Midbrain (tissue), 1 donor: ENCODE measurements around the gene PHF21B.
A peak's percentile ranks its signal among the peaks of the same experiment; 100 is the strongest.
"Not testable (repeated sequence)": the region's sequence is repeated elsewhere in the genome, so short reads cannot be mapped to it uniquely, and the experiment has no call there.

ENCODE experiments used
- DNase-seq: peaks from one replicate; lab custom pipeline; 2025; lab: John Stamatoyannopoulos, UW

The PHF21B gene

DNA sequence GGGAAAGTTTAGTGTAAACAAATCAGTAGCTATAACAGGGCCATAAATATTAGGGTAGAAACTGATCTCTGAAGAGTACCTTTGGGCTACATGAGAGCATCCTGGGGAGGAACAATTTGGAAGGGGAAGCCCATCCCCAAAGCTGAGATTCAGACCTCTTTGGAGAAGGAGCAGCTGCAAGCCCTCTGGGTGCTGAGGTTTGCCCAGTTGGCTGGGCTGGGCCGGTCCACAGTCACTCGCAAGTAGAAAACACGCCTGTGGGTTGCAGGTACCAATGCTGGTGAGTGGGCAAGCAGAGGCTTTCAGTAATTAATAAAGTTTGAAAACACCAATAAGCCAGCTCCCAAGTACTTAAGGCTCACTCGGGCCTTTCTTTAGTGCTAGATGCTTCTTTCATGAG is 132.9 kb downstream of the PHF21B start:
- no peak for DNase-seq

DNA sequence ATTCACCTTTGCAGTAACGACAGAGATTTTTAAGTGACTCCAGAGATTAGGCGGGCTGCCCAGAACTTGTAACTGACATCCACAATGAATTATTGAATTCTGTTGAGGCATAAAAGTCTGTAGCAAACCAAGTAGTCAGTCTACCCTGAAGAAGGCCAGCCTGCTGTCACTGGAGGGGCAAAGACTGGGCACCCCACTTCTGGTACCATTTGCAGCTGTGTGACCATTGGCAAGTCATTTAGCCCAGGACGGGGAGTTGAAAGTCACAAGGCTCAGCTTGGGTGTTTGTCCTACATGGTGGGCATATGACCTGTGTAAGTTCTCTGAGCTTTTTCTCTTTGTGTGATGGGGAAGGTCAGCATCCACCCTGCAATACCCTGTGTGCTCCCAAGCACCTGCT is 138.0 kb downstream of the PHF21B start:
- no peak for DNase-seq

DNA sequence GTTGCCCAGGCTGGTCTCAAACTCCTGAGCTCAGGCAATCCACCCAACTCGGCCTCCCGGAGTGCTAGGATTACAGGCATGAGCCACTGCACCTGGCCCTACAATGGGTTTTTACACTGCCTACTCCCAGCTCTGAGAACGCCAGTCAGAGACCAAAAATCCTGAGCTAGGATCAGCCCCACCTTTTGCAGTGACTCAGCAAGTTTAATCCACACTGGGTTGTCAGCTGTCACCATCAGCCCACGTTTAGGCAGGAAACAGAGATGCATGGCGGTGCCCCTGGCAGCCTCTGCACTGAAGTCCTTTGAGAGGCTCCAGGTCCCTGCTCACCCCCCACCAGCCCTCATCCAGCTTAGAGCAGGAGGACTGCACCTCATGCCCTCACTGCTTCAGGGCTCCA is 139.8 kb downstream of the PHF21B start:
- DNase-seq = no peak

DNA sequence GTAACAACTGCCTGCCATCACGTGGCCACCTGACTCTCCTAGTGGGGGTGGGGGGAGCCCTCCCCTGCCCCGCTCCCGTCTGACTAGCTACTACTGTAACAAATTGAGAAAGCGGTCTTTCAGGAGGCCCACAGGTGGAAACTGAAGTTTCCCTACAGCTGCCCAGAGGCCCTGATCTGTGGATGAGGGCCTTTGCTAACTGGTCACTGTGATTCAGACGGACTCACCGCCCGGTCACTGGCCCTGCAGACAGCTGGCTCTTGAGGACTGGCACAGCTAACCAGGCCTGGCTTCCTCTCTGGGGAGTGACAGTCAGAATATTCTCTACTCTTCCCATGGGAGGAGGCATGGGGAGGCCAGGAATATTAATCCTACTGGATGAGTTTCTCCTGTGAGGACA is 140.6 kb downstream of the PHF21B start:
- no peak for DNase-seq

DNA sequence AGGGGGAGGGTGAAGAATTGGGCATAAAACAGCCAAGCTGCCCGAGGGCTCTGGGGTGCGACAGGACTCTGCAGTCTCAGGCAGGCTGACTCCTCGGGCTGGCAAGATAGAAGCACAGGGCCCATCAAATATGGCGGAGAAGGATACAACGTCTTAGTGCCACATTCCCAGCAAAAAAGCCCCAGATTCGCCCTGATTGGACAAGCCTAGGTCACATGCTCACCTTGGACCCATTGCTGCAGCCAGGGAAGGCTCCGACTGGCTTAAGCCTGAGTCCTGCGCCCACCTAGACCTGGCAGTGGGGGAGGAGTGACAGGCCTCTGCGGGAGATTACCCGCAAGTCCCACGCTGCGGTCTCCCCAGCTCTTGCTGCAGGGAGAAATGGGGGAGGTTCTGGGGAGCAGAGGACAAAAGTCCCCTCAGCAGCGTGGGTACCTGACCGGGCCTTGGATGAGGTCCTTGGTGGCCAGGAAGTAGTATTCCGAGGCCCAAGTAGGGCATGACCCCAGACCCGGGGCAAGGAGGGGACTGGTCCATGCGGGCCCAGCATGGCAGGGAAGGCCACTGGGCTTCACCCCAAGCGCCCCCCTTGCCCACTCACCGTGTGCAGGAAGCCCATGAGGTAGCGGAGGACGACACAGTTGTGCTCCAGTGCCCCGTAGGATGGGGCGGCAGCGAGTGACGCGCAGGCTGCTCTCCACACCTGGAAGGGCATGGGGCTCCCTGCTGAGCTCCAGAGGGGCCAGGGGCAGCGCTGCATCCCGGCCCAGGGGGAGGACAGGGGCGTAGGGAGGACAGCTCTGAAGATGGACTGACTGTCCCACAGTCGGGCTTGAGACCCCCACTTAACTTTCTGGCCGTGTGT is 144.4 kb downstream of the PHF21B start:
- DNase-seq = no peak

DNA sequence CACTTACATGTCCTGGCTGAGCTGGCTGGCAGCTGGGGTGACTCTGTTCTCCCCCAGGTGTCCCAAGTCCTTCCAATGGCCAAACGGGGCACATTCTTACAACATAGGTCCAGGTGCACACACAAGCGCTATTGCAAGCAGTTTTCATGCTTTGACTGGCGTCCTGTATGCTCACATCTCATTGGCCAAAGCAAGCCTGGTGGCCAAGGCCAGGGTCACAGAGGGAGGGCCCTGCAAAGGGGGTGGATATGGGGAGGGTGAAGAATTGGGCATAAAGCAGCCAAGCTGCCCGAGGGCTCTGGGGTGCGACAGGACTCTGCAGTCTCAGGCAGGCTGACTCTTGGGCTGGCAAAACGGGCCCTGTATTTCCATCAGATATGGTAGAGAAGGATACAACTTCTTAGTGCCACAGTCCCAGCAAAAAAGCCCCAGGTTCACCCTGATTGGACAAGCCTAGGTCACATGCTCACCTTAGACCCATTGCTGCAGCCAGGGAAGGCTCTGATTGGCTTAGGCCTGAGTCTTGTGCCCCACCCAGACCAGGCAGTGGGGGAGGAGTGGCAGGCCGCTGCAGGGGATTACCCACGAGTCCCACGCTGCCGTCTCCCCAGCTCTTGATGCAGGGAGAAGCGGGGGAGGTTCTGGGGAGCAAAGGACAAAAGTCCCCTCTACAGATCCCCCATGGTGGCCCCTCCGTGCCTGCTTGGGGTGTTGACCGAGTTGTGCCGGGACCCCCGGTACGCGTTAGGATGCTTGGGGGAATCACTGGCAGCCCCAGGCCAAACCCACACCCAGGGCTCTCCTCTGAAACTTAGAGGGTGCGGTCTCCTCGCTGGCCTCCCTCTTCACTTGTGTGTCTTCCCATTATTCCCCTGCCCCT is 146.6 kb downstream of the PHF21B start:
- DNase-seq = no peak

DNA sequence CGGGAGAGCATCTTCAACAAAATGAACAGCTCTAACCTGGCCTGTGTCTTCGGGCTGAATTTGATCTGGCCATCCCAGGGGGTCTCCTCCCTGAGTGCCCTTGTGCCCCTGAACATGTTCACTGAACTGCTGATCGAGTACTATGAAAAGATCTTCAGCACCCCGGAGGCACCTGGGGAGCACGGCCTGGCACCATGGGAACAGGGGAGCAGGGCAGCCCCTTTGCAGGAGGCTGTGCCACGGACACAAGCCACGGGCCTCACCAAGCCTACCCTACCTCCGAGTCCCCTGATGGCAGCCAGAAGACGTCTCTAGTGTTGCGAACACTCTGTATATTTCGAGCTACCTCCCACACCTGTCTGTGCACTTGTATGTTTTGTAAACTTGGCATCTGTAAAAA is 147.5 kb downstream of the PHF21B start:
- DNase-seq = no peak

DNA sequence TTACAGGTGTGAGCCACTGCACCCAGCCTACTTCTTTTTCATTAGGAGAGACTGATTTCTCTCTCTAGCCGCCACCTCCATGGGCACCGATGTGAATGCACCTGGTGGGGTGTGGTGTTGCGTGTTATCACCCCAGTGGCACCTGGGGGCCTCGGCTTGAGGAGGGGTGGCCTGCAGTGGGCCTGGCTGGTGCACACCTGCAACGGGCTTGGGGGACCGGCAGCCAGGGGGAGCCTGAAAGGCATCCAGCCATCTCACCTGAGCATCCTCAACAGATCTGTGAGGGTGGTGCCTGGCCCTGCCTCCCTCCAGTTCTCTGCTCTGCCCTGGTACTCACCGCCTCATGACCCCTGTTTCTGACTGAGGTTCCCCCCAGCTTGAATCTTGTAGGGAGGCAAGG is 148.6 kb downstream of the PHF21B start:
- DNase-seq = no peak

DNA sequence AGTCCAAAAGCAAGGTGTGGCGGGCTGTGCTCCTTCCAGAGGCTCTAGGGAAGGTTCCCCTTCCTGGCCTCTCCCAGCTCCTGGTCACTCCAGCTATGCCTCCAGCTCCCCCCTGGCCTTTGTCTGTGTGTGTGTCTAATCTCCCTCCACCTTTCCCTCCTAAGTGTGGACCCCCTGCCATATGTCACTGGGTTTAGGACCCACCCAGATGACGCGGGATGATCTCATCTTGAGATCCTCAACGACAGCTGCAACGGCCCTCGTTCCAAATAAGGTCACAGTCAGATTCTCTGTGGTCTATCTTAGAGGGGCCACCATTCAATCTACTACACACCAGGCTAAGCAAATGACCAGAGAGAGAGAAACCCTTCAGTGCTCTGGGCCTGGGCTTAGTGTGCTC is 149.5 kb downstream of the PHF21B start:
- no peak for DNase-seq

DNA sequence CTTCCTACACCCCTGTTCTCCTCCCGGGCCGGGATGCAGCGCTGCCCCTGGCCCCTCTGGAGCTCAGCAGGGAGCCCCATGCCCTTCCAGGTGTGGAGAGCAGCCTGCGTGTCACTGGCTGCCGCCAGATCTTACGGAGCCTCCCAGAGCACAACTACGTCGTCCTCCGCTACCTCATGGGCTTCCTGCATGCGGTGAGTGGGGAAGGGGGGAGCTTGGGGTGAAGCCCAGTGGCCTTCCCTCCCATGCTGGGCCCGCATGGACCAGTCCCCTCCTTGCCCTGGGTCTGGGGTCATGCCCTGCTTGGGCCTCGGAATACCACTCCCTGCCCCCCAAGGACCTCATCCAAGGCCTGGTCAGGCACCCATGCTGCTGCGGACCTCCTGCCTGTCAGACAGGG is 150.2 kb downstream of the PHF21B start:
- no peak for DNase-seq

DNA sequence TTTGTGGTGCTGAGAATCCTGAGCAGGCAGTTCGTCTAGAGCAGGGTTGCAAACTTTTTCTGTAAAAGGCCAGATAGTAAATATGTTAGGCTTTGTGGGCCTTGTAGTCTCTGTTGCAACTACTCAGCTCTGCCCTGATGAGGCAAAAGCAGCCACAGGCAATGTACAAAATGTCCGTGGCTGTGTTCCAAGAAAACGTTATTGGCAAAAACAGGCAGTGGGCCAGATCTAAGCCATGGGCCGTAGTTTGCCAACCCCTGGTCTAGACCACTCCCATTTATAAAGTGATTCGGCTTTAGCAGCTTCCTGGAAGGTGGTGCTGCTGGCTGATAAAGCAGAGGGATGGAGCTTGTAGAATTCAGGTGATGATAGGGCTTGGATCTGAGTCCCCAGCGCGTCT is 151.0 kb downstream of the PHF21B start:
- not testable (repeated sequence) for DNase-seq

DNA sequence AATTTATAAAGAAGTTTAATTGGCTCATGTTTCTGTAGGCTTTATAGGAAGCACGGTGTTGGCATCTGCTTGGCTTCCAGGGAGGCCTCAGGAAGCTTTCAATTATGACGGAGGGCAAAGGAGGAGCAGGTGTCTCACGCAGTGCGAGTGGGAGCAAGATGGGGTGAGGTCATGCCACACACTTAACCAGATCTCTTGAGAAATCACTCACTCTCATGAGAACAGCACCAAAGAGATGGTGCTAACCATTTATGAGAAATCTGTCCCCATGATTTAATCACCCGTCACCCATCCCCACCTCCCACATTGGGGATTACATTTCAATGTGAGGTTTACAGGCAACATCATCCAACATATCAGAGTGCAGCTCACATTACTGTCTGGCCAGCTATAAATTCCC is 153.9 kb downstream of the PHF21B start:
- no peak for DNase-seq

DNA sequence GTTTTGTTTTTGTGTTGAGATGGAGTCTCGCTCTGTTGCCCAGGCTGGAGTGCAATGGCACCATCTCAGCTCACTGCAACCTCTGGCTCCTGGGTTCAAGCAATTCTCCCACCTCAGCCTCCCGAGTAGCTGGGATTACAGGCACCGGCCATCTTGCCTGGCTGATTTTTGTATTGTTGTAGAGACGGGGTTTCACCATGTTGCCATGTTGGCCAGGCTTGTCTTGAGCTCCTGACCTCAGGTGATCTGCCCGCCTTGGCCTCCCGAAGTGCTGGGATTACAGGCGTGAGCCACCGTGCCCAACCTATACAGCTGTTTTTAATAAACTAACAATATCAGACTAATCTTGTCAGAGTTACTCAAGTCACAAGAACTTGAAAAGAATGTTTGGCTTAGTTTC is 155.2 kb downstream of the PHF21B start:
- not testable (repeated sequence) for DNase-seq

DNA sequence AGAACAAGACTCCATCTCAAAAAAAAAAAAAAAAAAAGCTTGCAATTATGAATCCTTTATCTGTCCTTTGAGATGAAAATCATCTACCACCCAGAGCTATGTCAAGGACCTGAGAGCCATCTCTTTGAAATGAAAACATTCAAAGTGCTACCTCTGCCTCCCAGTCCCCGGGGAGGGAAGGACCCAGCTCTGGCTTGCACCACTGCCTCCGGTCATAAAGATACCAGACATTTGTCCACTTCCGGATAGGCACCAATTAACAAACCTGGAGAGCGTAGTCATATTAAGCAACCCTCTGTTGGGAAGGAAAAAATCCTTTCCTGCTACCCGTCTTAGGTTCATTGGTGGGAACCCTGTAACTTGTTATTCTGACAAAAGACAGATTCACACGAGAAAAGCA is 158.9 kb downstream of the PHF21B start:
- DNase-seq = no peak

DNA sequence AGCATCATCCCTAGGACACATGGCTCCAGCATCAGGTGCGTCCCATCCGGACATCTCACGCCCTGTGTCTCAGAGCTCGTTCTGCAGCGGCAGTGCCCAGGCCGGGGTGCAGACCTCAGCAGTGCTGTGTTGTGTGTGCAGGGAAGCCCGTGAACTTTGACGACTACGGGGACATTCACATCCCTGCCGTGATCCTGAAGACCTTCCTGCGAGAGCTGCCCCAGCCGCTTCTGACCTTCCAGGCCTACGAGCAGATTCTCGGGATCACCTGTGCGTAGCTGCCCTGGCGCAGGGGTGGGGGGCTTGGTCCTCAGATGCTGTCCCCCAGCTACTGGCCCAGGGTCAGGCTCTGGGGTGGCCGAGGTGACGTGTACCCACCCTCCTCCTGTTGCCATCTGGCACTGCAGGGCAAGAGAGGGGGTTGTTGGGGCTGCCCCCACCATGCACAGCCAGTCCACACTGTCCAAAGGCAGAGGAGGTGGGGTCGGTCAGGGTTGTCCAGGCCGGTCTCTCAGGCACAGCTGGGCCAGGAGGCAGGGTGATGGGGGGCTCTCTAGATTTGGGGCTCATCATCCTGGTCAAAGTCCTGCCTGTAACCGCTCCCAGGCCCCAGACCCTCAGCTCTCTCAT is 160.9 kb downstream of the PHF21B start:
- DNase-seq = no peak

DNA sequence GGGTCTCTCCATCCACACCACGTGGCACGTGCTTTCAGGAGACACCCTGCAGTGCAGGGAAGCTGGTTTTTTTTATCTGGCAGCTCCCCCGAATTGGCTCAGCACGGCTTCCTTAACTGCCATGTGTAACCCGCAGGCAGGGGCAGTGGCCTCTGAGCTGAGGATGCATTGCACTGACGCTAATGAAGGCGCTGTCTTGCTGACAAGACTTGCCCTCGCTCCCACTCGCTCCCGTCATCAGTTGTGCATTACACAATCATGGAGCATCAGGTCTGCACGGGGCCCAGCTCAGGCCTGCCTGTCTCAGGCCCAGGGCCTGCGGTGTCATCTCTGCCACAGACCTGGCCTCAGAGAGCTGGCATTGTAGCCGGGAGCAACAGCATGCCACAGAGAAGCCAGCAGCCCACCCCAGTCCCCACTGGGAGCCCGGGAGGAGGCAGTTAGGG is 161.5 kb downstream of the PHF21B start:
- DNase-seq = no peak

DNA sequence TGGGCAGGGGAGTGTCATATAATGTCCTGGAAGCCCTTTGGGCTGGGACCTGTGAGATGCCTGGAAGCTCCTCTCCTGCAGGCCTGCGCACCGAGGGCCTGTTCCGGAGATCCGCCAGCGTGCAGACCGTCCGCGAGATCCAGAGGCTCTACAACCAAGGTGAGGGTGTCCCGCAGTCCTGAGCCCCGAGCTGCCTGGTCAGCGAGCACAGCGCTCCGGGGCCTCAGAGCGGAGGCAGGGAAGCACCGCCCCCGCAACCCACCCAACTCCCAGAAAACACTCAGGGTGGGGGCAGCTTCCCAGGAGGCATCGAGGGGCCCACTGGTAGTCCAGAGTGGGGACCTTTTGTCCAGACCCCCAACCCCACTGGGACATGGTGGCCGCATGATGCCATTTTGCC is 161.9 kb downstream of the PHF21B start:
- no peak for DNase-seq

DNA sequence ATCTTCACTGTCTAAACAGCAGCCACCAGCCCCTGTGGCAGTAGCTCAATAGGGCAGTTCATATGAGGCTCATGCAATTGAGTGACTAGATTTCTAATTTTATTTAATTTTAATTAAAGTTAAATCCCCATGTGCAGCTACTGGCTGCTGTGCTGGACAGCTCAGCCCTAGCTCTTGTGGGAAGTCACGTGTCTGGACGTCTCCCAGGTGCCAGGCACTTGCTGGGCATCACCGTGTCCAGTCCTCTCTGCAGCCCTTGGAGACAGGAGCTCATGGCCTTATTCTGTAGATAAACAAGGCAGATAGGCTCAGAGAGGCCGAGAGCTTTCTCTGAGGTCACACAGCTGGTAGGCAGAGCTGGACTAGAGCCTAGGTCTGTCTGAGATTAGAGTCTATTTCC is 162.4 kb downstream of the PHF21B start:
- DNase-seq = peak; percentile 1

DNA sequence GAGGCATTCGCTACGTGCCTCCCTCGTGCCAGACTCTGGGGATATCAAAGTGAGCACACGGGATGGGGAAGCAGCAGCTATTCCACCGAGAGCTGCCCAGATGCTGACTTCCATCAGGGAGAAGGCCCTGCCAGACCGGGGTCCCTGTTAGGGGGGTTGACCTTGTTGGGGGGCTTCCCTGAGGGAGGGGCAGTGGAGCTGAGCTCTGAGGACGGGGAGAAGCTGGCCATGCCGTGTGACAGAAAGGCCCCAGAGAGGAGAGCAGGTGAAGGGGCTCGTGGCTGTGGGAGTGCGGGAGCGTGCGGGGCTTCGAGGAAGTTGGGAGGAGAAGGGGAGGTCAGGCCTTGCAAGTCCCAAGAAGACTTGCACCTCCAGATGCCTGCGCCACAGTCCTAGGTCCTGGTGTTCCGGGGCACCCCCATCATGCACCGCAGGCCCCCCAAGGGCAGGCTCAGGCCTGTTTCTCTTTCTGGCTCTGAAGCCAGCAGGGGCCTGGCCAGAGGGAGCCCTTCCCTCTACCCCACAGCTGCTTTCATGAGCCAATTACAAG is 163.0 kb downstream of the PHF21B start:
- no peak for DNase-seq

DNA sequence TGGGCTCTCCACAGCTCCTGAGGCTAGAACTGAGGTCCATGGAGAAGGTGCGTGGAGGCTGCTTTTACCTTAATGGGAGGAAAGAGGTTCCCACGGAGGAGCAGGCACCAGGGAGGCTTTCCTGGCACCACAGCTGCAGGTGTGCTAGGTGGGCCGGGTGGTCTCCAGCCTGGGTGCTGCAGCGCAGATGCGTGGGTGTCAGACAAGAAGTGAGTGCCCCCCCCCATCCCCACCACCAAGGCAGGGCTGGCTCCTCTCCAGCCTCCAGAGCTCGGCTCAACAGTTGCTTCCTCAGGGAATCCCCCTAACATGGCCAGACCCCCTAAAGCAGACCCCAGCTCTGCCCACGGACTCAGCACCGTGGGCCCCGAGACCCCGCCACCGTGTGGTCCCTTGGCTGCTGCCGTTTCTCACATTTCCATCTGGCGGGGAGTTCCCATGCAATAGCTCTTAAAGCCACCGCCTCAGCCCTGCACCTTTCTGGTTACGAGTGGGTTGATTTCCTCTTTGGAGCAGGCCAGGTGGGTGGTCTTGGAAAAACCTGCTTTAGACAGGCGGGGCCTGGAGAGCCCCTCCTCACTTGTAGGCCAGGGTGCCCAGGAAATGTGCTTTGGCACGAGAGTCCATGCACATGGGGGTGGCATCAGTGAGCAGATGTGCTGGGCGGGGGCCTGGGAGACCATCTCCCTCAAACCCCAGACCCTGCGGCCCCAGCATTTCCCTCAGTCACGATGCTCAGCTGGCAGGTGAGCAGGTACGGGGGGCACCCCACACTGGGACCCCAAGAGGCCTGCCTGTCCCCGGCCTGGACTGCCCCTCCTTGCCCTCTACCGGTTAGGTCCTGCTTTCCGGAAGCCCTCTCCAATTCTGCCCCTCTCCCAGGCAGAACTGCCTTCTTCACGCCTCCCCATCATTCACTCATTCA is 163.7 kb downstream of the PHF21B start:
- no peak for DNase-seq

DNA sequence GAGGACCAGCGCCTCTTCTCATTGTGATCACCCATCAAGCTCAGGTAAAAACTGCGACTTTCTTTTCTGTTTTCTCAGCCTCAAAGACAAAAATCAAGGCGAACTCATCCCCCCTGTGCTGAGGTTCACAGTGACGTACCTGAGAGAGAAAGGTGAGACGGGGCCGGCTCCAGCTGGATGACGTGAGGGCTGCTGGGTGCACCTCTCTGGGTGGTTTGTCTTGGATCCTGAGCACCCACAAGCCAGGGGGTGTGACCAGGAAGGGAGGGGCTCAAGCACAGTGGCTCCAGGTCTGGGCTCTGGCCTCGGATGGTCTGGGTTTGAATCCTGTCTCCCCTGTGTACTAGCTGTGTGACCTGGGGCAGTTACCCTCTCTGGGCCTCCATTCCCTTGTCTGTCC is 164.6 kb downstream of the PHF21B start:
- no peak for DNase-seq
